Thyroid gland (tissue), 4 donors: Measurements from ENCODE around the gene TECPR2.

Experiments used
- POLR2A ChIP-seq, 2 donors: fragments of 450-650 bp; IDR thresholded peaks; one replicate each; pipeline ENCODE4 v1.6.1; 2017; ENCODE audit warnings: antibody characterized with exemption in 2 of 2, mild to moderate bottlenecking in 2 of 2, moderate library complexity in 1 of 2
- TF ChIP-seq, protein P1 (sequence below), 6 experiments: fragments of 200-600 bp in 3 of 6; fragments of 450-650 bp in 3 of 6; sonication (generic) in 3 of 6; IDR thresholded peaks; one replicate each; pipeline ENCODE4 v1.5.1; 2016 to 2019; ENCODE audit warnings: antibody characterized with exemption in 6 of 6, mild to moderate bottlenecking in 2 of 6, inconsistent platforms in 1 of 6, moderate library complexity in 1 of 6

DNA sequence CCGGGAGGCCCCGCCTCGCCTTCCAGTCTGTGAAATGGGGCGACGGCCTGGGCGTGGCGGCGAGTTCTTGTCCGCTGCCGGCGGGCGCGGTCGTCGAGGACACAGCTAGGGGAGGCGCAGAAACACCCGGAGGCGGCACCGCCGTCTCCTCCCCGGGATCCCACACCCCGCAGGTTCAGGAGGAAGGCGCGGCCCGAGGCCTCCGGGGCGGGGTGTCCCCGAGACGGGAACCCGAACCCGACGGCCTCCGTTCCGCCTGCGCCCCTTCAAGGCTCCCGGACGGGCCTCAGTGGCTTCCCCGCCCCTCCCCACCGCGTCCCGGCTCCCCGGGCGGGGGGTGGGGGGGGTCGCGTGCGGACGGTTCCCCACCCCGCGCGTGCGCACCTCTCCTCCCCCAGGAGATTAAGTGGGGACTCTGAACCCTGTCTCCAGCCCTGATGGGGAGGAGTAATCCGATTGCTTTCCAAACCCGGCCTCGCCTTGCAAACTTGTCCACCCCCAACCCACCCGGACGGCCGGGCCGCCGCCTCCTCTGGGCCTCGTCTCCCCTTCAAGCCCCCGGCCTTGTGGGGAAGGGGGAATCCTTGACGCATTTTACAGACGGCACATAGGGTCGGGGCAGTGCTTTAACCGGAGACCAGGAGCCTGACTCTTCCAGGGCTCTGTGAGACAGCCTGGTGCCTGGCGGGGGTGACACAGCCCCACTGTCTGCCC lies 182.2 kb downstream of the TECPR2 start:
- TF ChIP-seq, protein P1, sequence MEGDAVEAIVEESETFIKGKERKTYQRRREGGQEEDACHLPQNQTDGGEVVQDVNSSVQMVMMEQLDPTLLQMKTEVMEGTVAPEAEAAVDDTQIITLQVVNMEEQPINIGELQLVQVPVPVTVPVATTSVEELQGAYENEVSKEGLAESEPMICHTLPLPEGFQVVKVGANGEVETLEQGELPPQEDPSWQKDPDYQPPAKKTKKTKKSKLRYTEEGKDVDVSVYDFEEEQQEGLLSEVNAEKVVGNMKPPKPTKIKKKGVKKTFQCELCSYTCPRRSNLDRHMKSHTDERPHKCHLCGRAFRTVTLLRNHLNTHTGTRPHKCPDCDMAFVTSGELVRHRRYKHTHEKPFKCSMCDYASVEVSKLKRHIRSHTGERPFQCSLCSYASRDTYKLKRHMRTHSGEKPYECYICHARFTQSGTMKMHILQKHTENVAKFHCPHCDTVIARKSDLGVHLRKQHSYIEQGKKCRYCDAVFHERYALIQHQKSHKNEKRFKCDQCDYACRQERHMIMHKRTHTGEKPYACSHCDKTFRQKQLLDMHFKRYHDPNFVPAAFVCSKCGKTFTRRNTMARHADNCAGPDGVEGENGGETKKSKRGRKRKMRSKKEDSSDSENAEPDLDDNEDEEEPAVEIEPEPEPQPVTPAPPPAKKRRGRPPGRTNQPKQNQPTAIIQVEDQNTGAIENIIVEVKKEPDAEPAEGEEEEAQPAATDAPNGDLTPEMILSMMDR (IDR thresholded peaks at IDR 0.05): no peak
- no peak for TF ChIP-seq POLR2A (IDR thresholded peaks at IDR 0.05)
